Mesenchymal stem cell (in vitro differentiated cells and primary cell): ENCODE data around the gene TSPAN31.

Experiments
- DNase-seq: peaks from one replicate; pipeline ENCODE4 v3.0.0-alpha.2; 2013
- H2AFZ ChIP-seq: one replicate; pipeline ENCODE4 v1.6.1; 2013; ENCODE audit warnings: low read depth, mild to moderate bottlenecking, control low read depth, inconsistent platforms, low read length, moderate library complexity
- H2AK5ac ChIP-seq: 2 replicates; pipeline ENCODE4 v1.6.1; 2013; ENCODE audit warnings: low read length, moderate library complexity, mild to moderate bottlenecking, inconsistent platforms; ENCODE audit not compliant: severe bottlenecking
- H2BK120ac ChIP-seq: one replicate; pipeline ENCODE4 v1.6.1; 2013; ENCODE audit warnings: low read depth, mild to moderate bottlenecking, inconsistent platforms, low read length, moderate library complexity
- H2BK12ac ChIP-seq, 2 experiments: one replicate each; pipeline ENCODE4 v1.6.1; 2013; ENCODE audit warnings: inconsistent platforms in 2 of 2, low read length in 2 of 2, mild to moderate bottlenecking in 2 of 2, moderate library complexity in 2 of 2, control low read depth in 1 of 2
- H2BK15ac ChIP-seq: one replicate; pipeline ENCODE4 v1.6.1; 2013; ENCODE audit warnings: mild to moderate bottlenecking, low read depth, inconsistent platforms; ENCODE audit not compliant: poor library complexity, severe bottlenecking
- H2BK5ac ChIP-seq: 2 replicates; pipeline ENCODE4 v1.6.1; 2013; ENCODE audit warnings: low read depth, mild to moderate bottlenecking, low read length, control low read depth, inconsistent platforms; ENCODE audit not compliant: poor library complexity, severe bottlenecking
- H3K14ac ChIP-seq, 2 experiments: one replicate each; pipeline ENCODE4 v1.6.1; 2013; ENCODE audit warnings: inconsistent platforms in 2 of 2, low read length in 2 of 2, control low read depth in 1 of 2, mild to moderate bottlenecking in 1 of 2, moderate library complexity in 1 of 2
- H3K18ac ChIP-seq, 2 experiments: one replicate each; pipeline ENCODE4 v1.6.1; 2013; ENCODE audit warnings: inconsistent platforms in 2 of 2, low read length in 2 of 2, control low read depth in 1 of 2, low read depth in 1 of 2, mild to moderate bottlenecking in 1 of 2
- H3K23ac ChIP-seq, 2 experiments: one replicate each; pipeline ENCODE4 v1.6.1; 2013; ENCODE audit warnings: inconsistent platforms in 2 of 2, low read length in 2 of 2, mild to moderate bottlenecking in 2 of 2, moderate library complexity in 2 of 2, control low read depth in 1 of 2
- H3K27ac ChIP-seq: 2 replicates; pipeline ENCODE4 v1.5.1; 2013; ENCODE audit warnings: mild to moderate bottlenecking, moderate library complexity, low read length, control low read depth, inconsistent platforms; ENCODE audit not compliant: poor library complexity, severe bottlenecking
- H3K27me3 ChIP-seq, 2 experiments: 2 replicates each; pipeline versions ENCODE4 v1.6.1 to v1.7.0; 2013; ENCODE audit warnings: low read length in 2 of 2, mild to moderate bottlenecking in 2 of 2, moderate library complexity in 2 of 2, control low read depth in 1 of 2, inconsistent platforms in 1 of 2; ENCODE audit not compliant: control insufficient read depth in 1 of 2, insufficient read depth in 1 of 2
- H3K36me3 ChIP-seq, 2 experiments: 2 replicates each; pipeline versions ENCODE4 v1.6.1 to v1.7.0; 2013; ENCODE audit warnings: low read length in 2 of 2, control low read depth in 1 of 2, inconsistent platforms in 1 of 2, low read depth in 1 of 2, mild to moderate bottlenecking in 1 of 2; ENCODE audit not compliant: insufficient read depth in 2 of 2, control insufficient read depth in 1 of 2
- H3K4ac ChIP-seq, 2 experiments: one replicate each; pipeline ENCODE4 v1.6.1; 2013; ENCODE audit warnings: inconsistent platforms in 2 of 2, low read length in 2 of 2, mild to moderate bottlenecking in 2 of 2, moderate library complexity in 2 of 2, control low read depth in 1 of 2, low read depth in 1 of 2
- H3K4me1 ChIP-seq: 2 replicates; pipeline ENCODE4 v1.6.1; 2013; ENCODE audit warnings: low read depth, low read length, control low read depth; ENCODE audit not compliant: control insufficient read depth, insufficient read depth
- H3K4me2 ChIP-seq: 2 replicates; pipeline ENCODE4 v1.6.1; 2013; ENCODE audit warnings: low read length, mild to moderate bottlenecking, inconsistent platforms; ENCODE audit not compliant: poor library complexity, severe bottlenecking
- H3K4me3 ChIP-seq, 2 experiments: 2 replicates each; pipeline versions ENCODE4 v1.5.1 to v1.7.0; 2013; ENCODE audit warnings: low read length in 2 of 2, mild to moderate bottlenecking in 2 of 2, control low read depth in 1 of 2, low read depth in 1 of 2; ENCODE audit not compliant: insufficient read depth in 1 of 2
- H3K79me1 ChIP-seq: replicated peaks from 2 replicates; pipeline ENCODE4 v1.6.1; 2013; ENCODE audit warnings: mild to moderate bottlenecking, control low read depth, low read length, inconsistent platforms; ENCODE audit not compliant: poor library complexity, severe bottlenecking
- H3K9ac ChIP-seq: 2 replicates; pipeline ENCODE4 v1.7.0; 2013; ENCODE audit warnings: mild to moderate bottlenecking, low read length, moderate library complexity
- H3K9me3 ChIP-seq: 2 replicates; pipeline ENCODE4 v1.7.0; 2013; ENCODE audit warnings: mild to moderate bottlenecking, low read length; ENCODE audit not compliant: control insufficient read depth
- H4K8ac ChIP-seq: one replicate; pipeline ENCODE4 v1.6.1; 2013; ENCODE audit warnings: inconsistent platforms, mild to moderate bottlenecking, low read length, moderate library complexity
- H4K91ac ChIP-seq: one replicate; pipeline ENCODE4 v1.6.1; 2013; ENCODE audit warnings: mild to moderate bottlenecking, low read length, inconsistent platforms
- WGBS: methylation state at CpG from one replicate; pipeline ENCODE4 v1.1.7; 2013; ENCODE audit warnings: mixed read lengths; 5-methylcytosine and 5-hydroxymethylcytosine counted together

The TSPAN31 gene

GRCh38 chr12:57795354-57795753 is 50.5 kb downstream of the TSPAN31 start:
- peak; percentile 54 for DNase-seq
- 96% methylated on average over 3 of the region's 6 CpGs for WGBS

GRCh38 chr12:57796996-57797395 is 52.2 kb downstream of the TSPAN31 start:
- H4K8ac ChIP-seq = no peak overlapping the region
- H3K4me3 ChIP-seq = no peak overlapping the region
- no peaks in the 10 kb centered on the region for H3K27me3 ChIP-seq
- peaks cover 5% of the 10 kb centered on the region for H3K79me1 ChIP-seq
- no peak overlapping the region for H2AFZ ChIP-seq
- H3K23ac ChIP-seq = no peak overlapping the region
- no peak overlapping the region for H2BK120ac ChIP-seq
- no peak overlapping the region for H2BK5ac ChIP-seq
- no peak overlapping the region for H4K91ac ChIP-seq
- H2BK12ac ChIP-seq = no peak overlapping the region
- no peak for DNase-seq
- H3K9ac ChIP-seq = peak overlapping the region; percentile 16
- no peak overlapping the region for H3K4ac ChIP-seq
- H3K4me2 ChIP-seq = no peak overlapping the region
- H3K27ac ChIP-seq = no peak overlapping the region
- no peak overlapping the region for H2BK15ac ChIP-seq
- H3K9me3 ChIP-seq = no peaks in the 10 kb centered on the region
- H3K4me1 ChIP-seq = no peaks in the 10 kb centered on the region
- no peak overlapping the region for H2AK5ac ChIP-seq
- no peak overlapping the region for H3K14ac ChIP-seq
- peaks cover 25 to 75% of the 10 kb centered on the region in 2 experiments for H3K36me3 ChIP-seq
- no peak overlapping the region for H3K18ac ChIP-seq
- WGBS = no CpG with 5 or more reads among the region's 1 CpG

More at GRCh38 chr12:57795354-57795753, 50.5 kb downstream of the TSPAN31 start:
- Histone ChIP-seq H4K91ac (no peak overlapping the region), H3K4me1 (no peaks in the 10 kb centered on the region), H2BK120ac (no peak overlapping the region), H3K4ac (no peak overlapping the region), H3K4me3 (no peak overlapping the region), H3K27me3 (no peaks in the 10 kb centered on the region), H3K9me3 (no peaks in the 10 kb centered on the region), H2AFZ (no peak overlapping the region), H3K18ac (no peak overlapping the region), H3K4me2 (no peak overlapping the region), H3K14ac (no peak overlapping the region), H3K79me1 (peaks cover 5% of the 10 kb centered on the region), H2BK5ac (no peak overlapping the region), H4K8ac (no peak overlapping the region), H3K36me3 (peaks cover 23 to 73% of the 10 kb centered on the region in 2 experiments), H3K27ac (no peak overlapping the region), H2AK5ac (no peak overlapping the region), H3K9ac (no peak overlapping the region), H2BK15ac (no peak overlapping the region), H2BK12ac (no peak overlapping the region), H3K23ac (no peak overlapping the region)

- no peaks in the 10 kb centered on the region for H3K27me3 ChIP-seq
- peaks cover 25 to 75% of the 10 kb centered on the region in 2 experiments for H3K36me3 ChIP-seq
- peaks cover 7% of the 10 kb centered on the region for H3K79me1 ChIP-seq
- DNase-seq = no peak
- H3K9me3 ChIP-seq = no peaks in the 10 kb centered on the region
- H3K23ac ChIP-seq = no peak overlapping the region
- 100% methylated on average over 1 of the region's 1 CpG for WGBS
- H2AK5ac ChIP-seq = no peak overlapping the region
- H3K18ac ChIP-seq = no peak overlapping the region
- no peak overlapping the region for H3K4ac ChIP-seq
- H2BK12ac ChIP-seq = no peak overlapping the region
- H3K4me1 ChIP-seq = no peaks in the 10 kb centered on the region
- H2AFZ ChIP-seq = no peak overlapping the region
- H3K4me3 ChIP-seq = no peak overlapping the region
- H3K4me2 ChIP-seq = no peak overlapping the region
- no peak overlapping the region for H3K27ac ChIP-seq
- no peak overlapping the region for H2BK5ac ChIP-seq
- no peak overlapping the region for H4K91ac ChIP-seq
- no peak overlapping the region for H3K9ac ChIP-seq
- no peak overlapping the region for H2BK15ac ChIP-seq
- no peak overlapping the region for H2BK120ac ChIP-seq
- no peak overlapping the region for H3K14ac ChIP-seq
- no peak overlapping the region for H4K8ac ChIP-seq
These were observed 53.1 kb downstream of the TSPAN31 start for GRCh38 chr12:57797933-57798332.
